ENCODE measurements around the gene CARS2.

Gene CARS2

DNA sequence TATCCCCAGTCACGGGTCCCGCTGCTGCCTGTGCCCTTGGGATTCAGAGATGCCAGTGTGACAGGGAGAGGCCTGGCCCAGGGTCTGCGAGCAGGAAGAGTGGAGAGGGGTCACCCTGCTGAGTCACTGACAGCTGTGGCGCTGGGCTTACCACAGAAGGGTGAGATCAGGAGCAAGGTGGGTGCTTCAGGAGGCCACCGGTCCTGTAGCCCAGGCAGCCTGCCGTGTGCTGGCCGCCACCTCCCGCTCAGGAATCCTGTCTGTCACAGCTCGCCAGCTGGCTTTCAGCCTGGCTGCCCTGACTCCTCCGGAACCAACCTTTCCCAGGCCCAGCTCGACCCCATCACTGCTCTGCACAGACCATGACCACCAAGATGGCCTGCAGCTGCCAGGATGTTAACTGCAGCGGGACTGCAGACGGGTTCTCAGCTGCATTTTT, 65.3 kb downstream of the CARS2 start:
- H3K4me3 ChIP-seq (ENCODE audit: low read depth, low read length) = no peak overlapping the region
- TF ChIP-seq, protein P1, sequence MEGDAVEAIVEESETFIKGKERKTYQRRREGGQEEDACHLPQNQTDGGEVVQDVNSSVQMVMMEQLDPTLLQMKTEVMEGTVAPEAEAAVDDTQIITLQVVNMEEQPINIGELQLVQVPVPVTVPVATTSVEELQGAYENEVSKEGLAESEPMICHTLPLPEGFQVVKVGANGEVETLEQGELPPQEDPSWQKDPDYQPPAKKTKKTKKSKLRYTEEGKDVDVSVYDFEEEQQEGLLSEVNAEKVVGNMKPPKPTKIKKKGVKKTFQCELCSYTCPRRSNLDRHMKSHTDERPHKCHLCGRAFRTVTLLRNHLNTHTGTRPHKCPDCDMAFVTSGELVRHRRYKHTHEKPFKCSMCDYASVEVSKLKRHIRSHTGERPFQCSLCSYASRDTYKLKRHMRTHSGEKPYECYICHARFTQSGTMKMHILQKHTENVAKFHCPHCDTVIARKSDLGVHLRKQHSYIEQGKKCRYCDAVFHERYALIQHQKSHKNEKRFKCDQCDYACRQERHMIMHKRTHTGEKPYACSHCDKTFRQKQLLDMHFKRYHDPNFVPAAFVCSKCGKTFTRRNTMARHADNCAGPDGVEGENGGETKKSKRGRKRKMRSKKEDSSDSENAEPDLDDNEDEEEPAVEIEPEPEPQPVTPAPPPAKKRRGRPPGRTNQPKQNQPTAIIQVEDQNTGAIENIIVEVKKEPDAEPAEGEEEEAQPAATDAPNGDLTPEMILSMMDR (conservative IDR thresholded peaks at IDR 0.05; ENCODE audit: low read depth, low read length) = no peak
- peak; percentile 79 for DNase-seq (ENCODE audit: low read depth)

DNA sequence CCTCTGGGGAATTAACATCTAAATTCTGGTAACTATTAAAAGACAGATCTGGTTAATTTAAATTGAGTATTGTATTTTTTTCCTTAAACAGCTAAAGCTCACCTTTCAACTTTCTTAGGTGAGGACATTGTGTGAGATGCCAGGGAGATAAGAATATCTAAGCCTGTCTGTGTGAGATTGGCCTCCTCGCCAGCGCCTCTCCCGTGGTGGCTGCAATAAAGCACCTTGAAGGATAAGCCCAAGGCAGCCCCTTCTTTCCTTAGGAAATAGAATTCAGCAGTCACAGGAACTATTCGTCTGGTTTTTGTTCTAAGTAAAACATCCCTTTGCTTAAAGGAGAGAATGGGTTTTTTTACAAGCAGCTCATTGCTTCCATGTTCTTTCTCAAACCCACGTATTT, 66.0 kb downstream of the CARS2 start:
- TF ChIP-seq, protein P1 (conservative IDR thresholded peaks at IDR 0.05; ENCODE audit: low read depth, low read length) = no peak
- DNase-seq (ENCODE audit: low read depth) = no peak
- H3K4me3 ChIP-seq (ENCODE audit: low read depth, low read length) = no peak overlapping the region

DNA sequence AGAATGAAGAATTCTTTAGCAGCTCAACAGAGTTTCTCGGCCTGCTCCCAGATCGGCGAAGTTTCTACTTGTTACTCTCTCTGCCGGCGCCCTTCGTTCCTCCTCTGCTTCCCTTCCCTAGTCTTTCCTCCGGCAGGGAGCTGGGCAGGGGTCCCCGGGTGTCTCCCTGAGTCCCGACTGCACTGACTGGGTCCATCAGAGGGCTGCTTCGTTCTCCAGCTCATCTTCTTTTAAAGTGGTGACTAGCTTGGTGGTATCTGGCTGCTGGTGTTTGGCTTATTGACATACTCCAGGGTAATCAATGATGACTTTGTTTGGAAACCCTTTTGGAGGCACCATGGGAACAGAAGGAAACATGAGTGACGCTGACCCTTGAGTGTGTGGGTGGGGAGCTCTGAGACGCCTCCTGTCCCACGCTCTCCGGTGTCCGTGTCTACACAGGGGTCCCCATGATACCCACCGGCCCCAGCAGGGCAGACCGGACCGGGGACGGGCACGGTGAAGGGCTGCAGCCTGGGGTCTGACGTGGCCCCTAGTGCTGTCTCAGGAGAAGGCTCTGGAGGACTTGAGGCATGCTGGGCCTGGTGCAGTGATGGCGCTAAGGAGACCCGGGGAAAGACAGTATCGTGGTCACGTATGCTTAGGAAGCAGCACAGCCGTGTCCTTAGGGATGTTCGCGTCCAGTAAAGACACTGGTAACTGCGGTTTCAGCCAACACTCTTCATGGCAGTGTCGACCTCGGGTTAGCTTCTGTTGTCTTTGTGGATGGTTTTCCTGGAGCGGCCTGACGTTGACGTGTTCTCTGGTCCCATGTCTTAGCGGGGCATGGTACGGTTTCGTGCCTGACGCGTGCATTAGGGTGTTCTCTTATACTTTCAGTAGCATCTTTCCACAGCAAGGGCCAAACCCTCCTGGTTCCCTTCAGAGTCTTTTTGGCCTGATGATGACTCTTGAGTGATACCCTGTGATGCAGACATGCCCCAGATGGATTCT, 66.8 kb downstream of the CARS2 start:
- no peak overlapping the region for H3K4me3 ChIP-seq (ENCODE audit: low read depth, low read length)
- TF ChIP-seq, protein P1 (conservative IDR thresholded peaks at IDR 0.05; ENCODE audit: low read depth, low read length) = no peak
- no peak for DNase-seq (ENCODE audit: low read depth)

DNA sequence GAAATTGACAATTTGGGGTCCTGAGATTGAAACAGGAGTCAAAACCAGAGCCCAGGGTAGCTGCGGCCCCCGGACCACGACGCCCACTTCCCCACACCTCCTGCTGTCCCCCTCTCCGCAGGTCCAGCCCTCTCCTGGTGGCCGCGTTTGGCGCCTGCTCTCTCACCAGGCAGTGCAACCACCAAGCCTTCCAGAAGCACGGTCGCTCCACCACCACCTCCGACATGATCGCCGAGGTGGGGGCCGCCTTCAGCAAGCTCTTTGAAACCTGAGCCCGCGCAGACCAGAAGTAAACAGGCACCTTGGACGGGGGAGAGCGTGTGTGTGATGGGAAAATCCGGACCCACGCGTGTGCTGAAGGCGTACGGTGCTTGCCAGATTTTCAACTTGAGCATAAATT, 67.7 kb downstream of the CARS2 start:
- H3K4me3 ChIP-seq (ENCODE audit: low read depth, low read length) = no peak overlapping the region
- TF ChIP-seq, protein P1 (conservative IDR thresholded peaks at IDR 0.05; ENCODE audit: low read depth, low read length) = no peak
- DNase-seq (ENCODE audit: low read depth) = no peak

DNA sequence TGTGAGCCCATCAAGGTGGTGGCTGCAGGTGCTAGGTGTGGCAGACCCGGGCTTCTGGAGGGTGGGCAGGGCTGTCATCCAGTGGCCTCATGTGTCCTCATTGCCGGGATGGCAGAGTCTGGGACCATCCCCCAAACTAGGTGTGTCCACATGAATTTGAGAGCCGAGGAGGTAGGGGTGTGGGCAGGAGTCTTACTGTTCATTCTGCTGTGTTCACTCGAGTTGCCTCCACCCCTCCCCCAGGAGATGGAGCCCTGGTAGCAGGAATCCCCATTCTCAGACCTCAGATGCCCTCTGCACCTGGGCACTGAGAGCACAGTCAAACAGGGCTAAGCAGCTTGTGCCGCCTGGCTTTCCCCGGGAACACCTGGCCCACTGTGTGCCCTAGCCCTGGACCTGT, 68.2 kb downstream of the CARS2 start:
- no peak overlapping the region for H3K4me3 ChIP-seq (ENCODE audit: low read depth, low read length)
- no peak for DNase-seq (ENCODE audit: low read depth)
- TF ChIP-seq, protein P1 (conservative IDR thresholded peaks at IDR 0.05; ENCODE audit: low read depth, low read length) = no peak

DNA sequence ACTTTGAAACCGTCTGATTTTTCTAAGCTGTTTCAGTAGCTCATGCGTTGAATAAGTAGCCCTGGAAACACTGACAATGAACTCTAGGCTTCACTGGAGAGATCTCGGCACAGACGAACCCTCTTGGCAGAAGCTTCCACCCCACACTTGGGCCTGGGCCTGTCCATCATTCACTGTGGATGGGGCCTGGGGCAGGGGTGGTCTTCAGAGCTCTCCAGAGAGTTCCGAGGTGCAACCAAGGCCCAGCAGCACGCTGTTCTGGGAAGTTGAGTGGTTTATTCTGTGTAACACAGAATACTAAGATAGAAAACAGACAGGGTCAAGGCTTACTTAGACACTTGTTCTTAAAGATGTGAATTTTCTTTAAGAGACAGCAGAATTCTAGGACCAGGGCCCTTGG, 68.6 kb downstream of the CARS2 start:
- TF ChIP-seq, protein P1 (conservative IDR thresholded peaks at IDR 0.05; ENCODE audit: low read depth, low read length) = no peak
- DNase-seq (ENCODE audit: low read depth) = no peak
- no peak overlapping the region for H3K4me3 ChIP-seq (ENCODE audit: low read depth, low read length)

All from choroid plexus epithelial cell (primary cell).